GM12892 (cell line): ENCODE results near the gene TMEM255A.

Experiments used
- DNase-seq: peaks from one replicate; pipeline ENCODE4 v3.0.0; 2011; ENCODE audit not compliant: insufficient read length
- FAIRE-seq: peaks from 2 replicates; lab custom pipeline; 2011; peaks lifted over from hg19 to GRCh38; lab: Jason Lieb, UNC
- POLR2A ChIP-seq: IDR thresholded peaks from 2 replicates; pipeline ENCODE4 v1.6.1; 2011; ENCODE audit warnings: low read depth, low read length, control low read depth
- POLR2AphosphoS5 ChIP-seq: IDR thresholded peaks from 2 replicates; pipeline ENCODE4 v1.6.1; 2011; ENCODE audit warnings: low read depth, low read length, control low read depth
- TAF1 ChIP-seq: IDR thresholded peaks from 2 replicates; pipeline ENCODE4 v1.6.1; 2011; ENCODE audit warnings: low read depth, mild to moderate bottlenecking, control low read depth, low read length, borderline replicate concordance

Gene TMEM255A

GRCh38 chrX:120304256-120304655 is 7.0 kb downstream of the TMEM255A start:
- peak; percentile 80 for FAIRE-seq
- DNase-seq, result no peak
- TF ChIP-seq TAF1 (no peak), POLR2AphosphoS5 (no peak), POLR2A (no peak)

GRCh38 chrX:120302434-120302833 is 8.8 kb downstream of the TMEM255A start:
- TF ChIP-seq TAF1, result no peak
- TF ChIP-seq POLR2A, result no peak
- TF ChIP-seq POLR2AphosphoS5, result no peak
- FAIRE-seq, result peak; percentile 92
- DNase-seq, result no peak

GRCh38 chrX:120301960-120302359 is 9.3 kb downstream of the TMEM255A start:
- FAIRE-seq (peak; percentile 82), DNase-seq (no peak)

GRCh38 chrX:120301497-120301896 is 9.8 kb downstream of the TMEM255A start:
- FAIRE-seq (no peak), DNase-seq (no peak)
- no peak for TF ChIP-seq POLR2A
- TF ChIP-seq POLR2AphosphoS5, result no peak
- TF ChIP-seq TAF1, result no peak

More at GRCh38 chrX:120301960-120302359, 9.3 kb downstream of the TMEM255A start:
- no peak for TF ChIP-seq TAF1
- TF ChIP-seq POLR2A, result no peak
- no peak for TF ChIP-seq POLR2AphosphoS5

GRCh38 chrX:120299928-120300327 is 11.3 kb downstream of the TMEM255A start:
- peak; percentile 9 for FAIRE-seq
- no peak for DNase-seq
- TF ChIP-seq POLR2A, result no peak
- TF ChIP-seq TAF1, result no peak
- no peak for TF ChIP-seq POLR2AphosphoS5

- TF ChIP-seq TAF1 (no peak), POLR2A (no peak), POLR2AphosphoS5 (no peak)
- DNase-seq (no peak), FAIRE-seq (no peak)
Observed at GRCh38 chrX:120297923-120298322, 13.3 kb downstream of the TMEM255A start.

- TF ChIP-seq POLR2AphosphoS5 (no peak), TAF1 (no peak), POLR2A (no peak)
- no peak for FAIRE-seq
- no peak for DNase-seq
Observed at GRCh38 chrX:120294651-120295050, 16.6 kb downstream of the TMEM255A start.

- TF ChIP-seq POLR2A (no peak), TAF1 (no peak), POLR2AphosphoS5 (no peak)
- no peak for DNase-seq
- no peak for FAIRE-seq
Observed at GRCh38 chrX:120293015-120293414, 18.2 kb downstream of the TMEM255A start.

GRCh38 chrX:120291211-120291610 is 20.1 kb downstream of the TMEM255A start:
- FAIRE-seq (no peak), DNase-seq (no peak)
- TF ChIP-seq POLR2AphosphoS5, result no peak
- TF ChIP-seq POLR2A, result no peak
- no peak for TF ChIP-seq TAF1

- no peak for FAIRE-seq
- DNase-seq, result no peak
- TF ChIP-seq POLR2A (no peak), TAF1 (no peak), POLR2AphosphoS5 (no peak)
Observed at GRCh38 chrX:120290107-120290506, 21.2 kb downstream of the TMEM255A start.

GRCh38 chrX:120287513-120288112 is 23.6 kb downstream of the TMEM255A start:
- TF ChIP-seq TAF1 (no peak), POLR2A (no peak), POLR2AphosphoS5 (no peak)
- no peak for DNase-seq
- peak; percentile 53 for FAIRE-seq
